Lung (tissue), 12 donors: ENCODE measurements around the gene RHBDD3. TPM values are rescaled to one million over a fixed set of nuclear protein-coding genes. Genes with fewer than 3 reads are reported as not detected.
A peak's percentile ranks its signal among the peaks of the same experiment; 100 is the strongest.
"Not testable (repeated sequence)": the region's sequence is repeated elsewhere in the genome, so short reads cannot be mapped to it uniquely, and the experiment has no call there.

Experiments used
- ATAC-seq: fragments of 200-7000 bp; cut with Tn5 transposase; one replicate; pipeline ENCODE4 v1.9.1; 2020; ENCODE audit warnings: moderate number of reproducible peaks; ENCODE audit not compliant: insufficient read depth, low FRiP score
- DNase-seq, 3 donors: peaks; one replicate each; pipeline ENCODE4 v3.0.0-alpha.2; 2013 to 2017
- H3K27ac ChIP-seq, 2 donors: one replicate each; pipeline ENCODE4 v1.5.1; 2013; ENCODE audit warnings: mild to moderate bottlenecking in 2 of 2, moderate library complexity in 2 of 2, control low read depth in 1 of 2, inconsistent platforms in 1 of 2, low read depth in 1 of 2, low read length in 1 of 2
- H3K27me3 ChIP-seq, 3 donors: one replicate each; pipeline ENCODE4 v1.5.1; 2013; ENCODE audit warnings: low read length in 2 of 3; ENCODE audit not compliant: control insufficient read depth in 3 of 3, insufficient read depth in 3 of 3
- H3K36me3 ChIP-seq, 4 donors: one replicate each; pipeline ENCODE4 v1.5.1; 2013; ENCODE audit warnings: low read length in 4 of 4, mild to moderate bottlenecking in 1 of 4, moderate library complexity in 1 of 4; ENCODE audit not compliant: control insufficient read depth in 4 of 4, insufficient read depth in 4 of 4
- H3K4me1 ChIP-seq, 5 donors: one replicate each; pipeline ENCODE4 v1.5.1; 2013; ENCODE audit warnings: low read length in 5 of 5, mild to moderate bottlenecking in 2 of 5, moderate library complexity in 1 of 5; ENCODE audit not compliant: control insufficient read depth in 5 of 5, insufficient read depth in 5 of 5
- H3K4me3 ChIP-seq: one replicate; pipeline ENCODE4 v1.5.1; 2013; ENCODE audit warnings: mild to moderate bottlenecking, control low read depth, moderate library complexity
- H3K9ac ChIP-seq, 2 donors: one replicate each; pipeline ENCODE4 v1.5.1; 2013; ENCODE audit warnings: low read length in 2 of 2, control low read depth in 1 of 2; ENCODE audit not compliant: insufficient read depth in 1 of 2
- H3K9me3 ChIP-seq, 4 donors: one replicate each; pipeline ENCODE4 v1.5.1; 2013; ENCODE audit warnings: low read length in 3 of 4, mild to moderate bottlenecking in 1 of 4, moderate library complexity in 1 of 4; ENCODE audit not compliant: control insufficient read depth in 4 of 4, insufficient read depth in 3 of 4
- WGBS, 2 donors: extraction: QIAGEN DNeasy Blood & Tissue Kit; methylation state at CpG; one replicate each; pipeline ENCODE4 v1.1.7; 2013; 5-methylcytosine and 5-hydroxymethylcytosine counted together
- polyA plus RNA-seq, 2 donors: library from polyadenylated mRNA; stranded (reverse); fragments of 200-250 nt; gene quantifications; one replicate each; pipeline ENCODE4 v1.2.1, GENCODE V29; 2013
- total RNA-seq, 2 donors: library from RNA; depleted of rRNA in 1 of 2; stranded (reverse); fragments of >200 nt in 1 of 2; gene quantifications; one replicate each; pipeline ENCODE4 v1.2.1, GENCODE V29; 2014 to 2021
- TF ChIP-seq, protein P1 (sequence below): IDR thresholded peaks from 2 replicates; pipeline ENCODE4 v1.5.1; 2012; ENCODE audit warnings: mild to moderate bottlenecking; ENCODE audit errors: control extremely low read depth, extremely low read depth
- donor health status: control.
- donor health status: control.
- donor health status: Bipolar disorder and iron deficiency.
- donor health status: healthy.
- donor health status: DM: yes; HTN: yes; CAD: no.

RHBDD3 gene
- total and polyA plus RNA-seq, 4 donors: 14.2 to 38.2 (median 32.8) TPM

DNA sequence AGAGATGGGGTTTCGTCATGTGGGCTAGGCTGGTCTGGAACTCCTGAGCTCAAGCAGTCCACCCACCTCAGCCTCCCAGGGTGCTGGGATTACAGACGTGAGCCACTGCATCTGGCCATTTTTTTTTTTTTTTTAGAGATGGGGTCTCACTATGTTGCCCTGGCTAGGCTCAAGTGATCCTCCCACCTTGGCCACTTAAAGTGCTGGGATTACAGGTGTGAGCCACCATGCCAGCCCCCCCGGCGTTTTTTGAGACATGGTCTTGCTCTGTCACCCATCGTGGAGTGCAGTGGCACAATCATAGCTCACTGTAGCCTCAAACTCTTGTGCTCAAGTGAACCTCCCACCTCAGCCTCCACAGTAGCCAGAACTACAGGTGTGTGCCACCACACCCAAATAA lies 16.5 kb downstream of the RHBDD3 start:
- Histone ChIP-seq H3K9ac (no peak overlapping the region), H3K9me3 (no peaks in the 10 kb centered on the region), H3K36me3 (peaks cover 0 to 20% (median 8%) of the 10 kb centered on the region in 4 donors), H3K4me3 (no peak overlapping the region), H3K4me1 (no peaks in the 10 kb centered on the region), H3K27ac (no peak overlapping the region), H3K27me3 (no peaks in the 10 kb centered on the region)
- DNase-seq (no peak), ATAC-seq (no peak)
- TF ChIP-seq, protein P1, sequence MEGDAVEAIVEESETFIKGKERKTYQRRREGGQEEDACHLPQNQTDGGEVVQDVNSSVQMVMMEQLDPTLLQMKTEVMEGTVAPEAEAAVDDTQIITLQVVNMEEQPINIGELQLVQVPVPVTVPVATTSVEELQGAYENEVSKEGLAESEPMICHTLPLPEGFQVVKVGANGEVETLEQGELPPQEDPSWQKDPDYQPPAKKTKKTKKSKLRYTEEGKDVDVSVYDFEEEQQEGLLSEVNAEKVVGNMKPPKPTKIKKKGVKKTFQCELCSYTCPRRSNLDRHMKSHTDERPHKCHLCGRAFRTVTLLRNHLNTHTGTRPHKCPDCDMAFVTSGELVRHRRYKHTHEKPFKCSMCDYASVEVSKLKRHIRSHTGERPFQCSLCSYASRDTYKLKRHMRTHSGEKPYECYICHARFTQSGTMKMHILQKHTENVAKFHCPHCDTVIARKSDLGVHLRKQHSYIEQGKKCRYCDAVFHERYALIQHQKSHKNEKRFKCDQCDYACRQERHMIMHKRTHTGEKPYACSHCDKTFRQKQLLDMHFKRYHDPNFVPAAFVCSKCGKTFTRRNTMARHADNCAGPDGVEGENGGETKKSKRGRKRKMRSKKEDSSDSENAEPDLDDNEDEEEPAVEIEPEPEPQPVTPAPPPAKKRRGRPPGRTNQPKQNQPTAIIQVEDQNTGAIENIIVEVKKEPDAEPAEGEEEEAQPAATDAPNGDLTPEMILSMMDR: no peak
- 98% methylated on average over 5 of the region's 5 CpGs for WGBS, 2 donors

DNA sequence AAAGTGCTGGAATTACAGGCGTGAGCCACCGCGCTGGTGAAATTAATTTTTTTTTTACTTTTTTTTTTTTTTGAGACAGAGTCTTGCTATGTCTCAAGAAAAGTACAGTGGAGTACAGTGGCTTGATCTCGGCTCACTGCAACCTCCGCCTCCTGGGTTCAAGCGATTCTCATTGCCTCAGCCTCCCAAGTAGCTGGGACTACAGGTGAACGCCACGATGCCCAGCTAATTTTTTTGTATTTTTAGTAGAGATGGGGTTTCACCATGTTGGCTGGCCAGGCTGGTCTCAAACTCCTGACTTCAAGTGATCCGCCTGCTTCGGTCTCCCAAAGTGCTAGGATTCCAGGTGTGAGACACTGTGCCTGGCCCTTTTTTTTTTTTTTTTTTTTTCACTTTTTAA lies 19.9 kb downstream of the RHBDD3 start:
- not testable (repeated sequence) for ATAC-seq, H3K9me3 ChIP-seq, H3K27ac ChIP-seq, H3K4me1 ChIP-seq, DNase-seq, H3K27me3 ChIP-seq, H3K9ac ChIP-seq, H3K4me3 ChIP-seq
- peaks cover 0 to 16% (median 8%) of the 10 kb centered on the region in 4 donors for H3K36me3 ChIP-seq
- WGBS, 2 donors: 95 to 98% methylated on average over 10 of the region's 10 CpGs

DNA sequence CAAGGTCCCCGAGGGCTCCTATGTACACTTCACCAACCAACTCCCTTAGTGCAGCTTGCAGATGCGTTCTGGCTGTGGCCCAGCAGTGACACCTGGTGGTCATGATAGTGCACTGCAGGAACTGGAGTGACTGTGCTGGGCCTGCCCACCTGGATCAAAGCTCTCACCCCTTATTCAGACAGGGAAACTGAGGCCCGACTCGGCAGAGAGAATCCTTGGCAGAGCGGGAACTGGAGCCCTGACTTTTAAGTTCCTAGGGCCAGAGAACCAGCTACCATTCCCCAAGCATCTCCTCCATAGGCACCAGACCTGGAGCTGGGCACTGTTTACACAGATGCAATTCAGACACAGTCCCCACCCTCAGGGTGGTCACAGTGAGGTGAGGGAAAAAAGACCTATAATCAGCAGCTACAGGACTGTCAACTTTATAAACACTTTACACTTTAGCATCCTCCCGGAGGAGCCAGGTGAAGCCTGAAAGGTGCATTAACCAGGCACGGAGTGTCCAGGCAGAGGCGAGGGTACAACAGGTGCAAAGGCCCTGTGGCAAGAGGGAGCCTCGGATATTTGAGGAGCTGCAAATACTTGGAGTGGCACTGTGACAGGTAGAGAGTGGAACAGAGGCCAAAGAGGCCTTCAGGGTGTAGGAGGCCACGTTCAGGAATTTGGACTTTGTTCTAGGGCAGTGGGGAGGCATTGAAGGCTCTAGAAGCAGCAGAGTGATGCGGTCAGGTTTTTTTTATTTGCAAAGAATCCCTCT lies 22.0 kb downstream of the RHBDD3 start:
- Histone ChIP-seq H3K27ac (no peak overlapping the region), H3K9me3 (peaks cover 0 to 3% (median 1%) of the 10 kb centered on the region in 4 donors), H3K27me3 (no peaks in the 10 kb centered on the region), H3K36me3 (peaks cover 0 to 35% (median 12%) of the 10 kb centered on the region in 4 donors), H3K4me3 (no peak overlapping the region), H3K4me1 (peaks cover 0 to 2% (median 0%) of the 10 kb centered on the region in 5 donors), H3K9ac (no peak overlapping the region)
- TF ChIP-seq, protein P1: peak; percentile 91
- 48 to 53% methylated on average over 11 of the region's 11 CpGs for WGBS, 2 donors
- peak; percentile 73 to 79 (median 78) for DNase-seq
- peak; percentile 72 for ATAC-seq

DNA sequence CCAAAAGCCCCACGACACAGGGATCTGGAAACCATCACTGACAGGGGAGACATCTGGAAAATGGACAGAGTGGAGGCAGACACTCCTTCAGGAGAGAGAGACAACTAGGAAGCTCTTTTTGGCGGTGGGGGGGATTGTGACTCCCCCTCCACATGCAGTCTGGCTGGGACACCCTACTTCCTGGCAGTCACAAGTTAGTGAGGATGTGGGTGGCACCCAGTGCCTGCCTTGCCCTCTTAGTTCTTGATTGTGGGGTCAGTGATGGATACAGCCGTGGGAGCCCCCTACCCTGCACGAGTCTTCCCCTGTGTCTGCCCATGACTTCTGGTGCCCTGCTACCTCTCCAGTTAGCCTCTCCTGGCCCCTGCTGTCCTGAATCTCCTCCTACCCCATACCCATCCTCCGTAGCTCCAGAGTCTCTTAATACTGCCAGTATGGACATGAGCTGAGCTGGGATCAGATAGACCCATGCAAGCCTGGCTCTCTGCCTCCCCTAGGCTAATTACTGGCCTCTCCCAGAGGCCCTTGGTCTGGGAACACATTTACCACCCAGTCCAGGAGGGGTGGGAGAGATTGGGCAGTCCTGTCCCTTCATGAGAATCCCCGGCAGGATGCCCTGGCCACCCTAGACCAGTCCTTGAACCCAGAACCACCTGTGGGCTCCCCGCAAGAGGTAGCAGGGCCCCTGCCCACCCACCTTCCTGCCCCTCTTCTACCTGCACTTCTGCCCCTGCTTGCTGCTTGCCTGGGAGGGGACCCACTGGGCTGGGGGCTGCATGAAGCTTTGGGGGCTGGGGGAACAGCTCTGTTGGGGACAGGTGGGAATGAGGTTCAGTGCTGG lies 22.8 kb downstream of the RHBDD3 start:
- Histone ChIP-seq H3K27ac (no peak overlapping the region), H3K27me3 (no peaks in the 10 kb centered on the region), H3K36me3 (peaks cover 0 to 43% (median 14%) of the 10 kb centered on the region in 4 donors), H3K9ac (no peak overlapping the region), H3K9me3 (peaks cover 0 to 7% (median 1%) of the 10 kb centered on the region in 4 donors), H3K4me3 (no peak overlapping the region), H3K4me1 (peaks cover 0 to 2% (median 0%) of the 10 kb centered on the region in 5 donors)
- TF ChIP-seq, protein P1: no peak
- ATAC-seq (no peak), DNase-seq (no peak)
- 74 to 77% methylated on average over 7 of the region's 7 CpGs for WGBS, 2 donors
